ENCODE results near the gene TTI1. TPM values are rescaled to one million over a fixed set of nuclear protein-coding genes. Genes with fewer than 3 reads are reported as not detected.

The TTI1 gene
- total and polyA plus RNA-seq, 5 experiments from 2014 or later: 10.0 to 27.1 (median 15.3) TPM

- POLR2A ChIA-PET: no interaction called here
- Mint-ChIP-seq H3K4me1 (peaks cover 0 to 3% (median 0%) of the 10 kb centered on the region in 4 donors), H3K9me3 (no peaks in the 10 kb centered on the region), H3K36me3 (no peaks in the 10 kb centered on the region), H3K27me3 (peaks cover 4 to 11% (median 9%) of the 10 kb centered on the region in 5 donors), H3K4me3 (no peak overlapping the region), H3K27ac (no peak overlapping the region)
- ATAC-seq (no peak), DNase-seq (peak in 1 of 10 donors; percentile 24)
Observed at GRCh38 chr20:37934634-37935375, 98.5 kb downstream of the TTI1 start.

- Mint-ChIP-seq H3K4me1 (peaks cover 0 to 3% (median 0%) of the 10 kb centered on the region in 4 donors), H3K4me3 (no peak overlapping the region), H3K36me3 (no peaks in the 10 kb centered on the region), H3K27me3 (peaks cover 8 to 19% (median 13%) of the 10 kb centered on the region in 5 donors), H3K27ac (no peak overlapping the region), H3K9me3 (no peaks in the 10 kb centered on the region)
- no peak for ATAC-seq
- POLR2A ChIA-PET: no interaction called here
- DNase-seq: no peak
Observed at GRCh38 chr20:37933786-37934633, 99.2 kb downstream of the TTI1 start.

Other genes starting within 250 kb of the TTI1 start
- gene VSTM2L, start 130.3 kb downstream of the TTI1 start, total RNA-seq: not detected
- gene VSTM2L, start 130.3 kb downstream of the TTI1 start, polyA plus RNA-seq: not detected
- 10 to 100 TPM; 41.9 to 48.1 TPM for gene RPRD1B, start 290 bp upstream of the TTI1 start, total RNA-seq
- gene RPRD1B, start 290 bp upstream of the TTI1 start, polyA plus RNA-seq: 1 to 10 TPM; 2.9 to 4.9 (median 4.0) TPM
- gene TGM2, start 131.8 kb upstream of the TTI1 start, total RNA-seq: not detected
- gene TGM2, start 131.8 kb upstream of the TTI1 start, polyA plus RNA-seq: not detected
- not detected for gene KIAA1755, start 227.3 kb upstream of the TTI1 start, total RNA-seq
- not detected for gene KIAA1755, start 227.3 kb upstream of the TTI1 start, polyA plus RNA-seq

All from naive thymus-derived CD8-positive, alpha-beta T cell (primary cell).